Uterus (tissue), 4 donors: ENCODE results near the gene OTOG. TPM values are rescaled to one million over a fixed set of nuclear protein-coding genes. Genes with fewer than 3 reads are reported as not detected.

Experiments
- DNase-seq, 2 donors: peaks; one replicate each; pipeline ENCODE4 v3.0.0-alpha.2; 2019 to 2020
- H3K27ac ChIP-seq, 2 donors: fragments of 200-600 bp; sonication (generic); 1 replicate in 1 of 2; 2 replicates in 1 of 2; pipeline ENCODE4 v1.5.1; 2016 to 2018
- H3K27me3 ChIP-seq, 2 donors: fragments of 200-600 bp; sonication (generic); one replicate each; pipeline ENCODE4 v1.5.1; 2018 to 2019; ENCODE audit warnings: control low read depth in 1 of 2
- H3K36me3 ChIP-seq, 2 donors: fragments of 200-600 bp; sonication (generic); one replicate each; pipeline ENCODE4 v1.5.1; 2019; ENCODE audit warnings: control low read depth in 1 of 2
- H3K4me1 ChIP-seq, 2 donors: fragments of 200-600 bp; sonication (generic); one replicate each; pipeline ENCODE4 v1.5.1; 2018 to 2019; ENCODE audit warnings: control low read depth in 1 of 2
- H3K4me3 ChIP-seq, 2 donors: fragments of 200-600 bp; sonication (generic); 1 replicate in 1 of 2; 2 replicates in 1 of 2; pipeline ENCODE4 v1.5.1; 2018 to 2019; ENCODE audit warnings: mild to moderate bottlenecking in 1 of 2
- H3K9me3 ChIP-seq, 2 donors: fragments of 200-600 bp; sonication (generic); one replicate each; pipeline ENCODE4 v1.5.1; 2019; ENCODE audit warnings: control low read depth in 1 of 2
- POLR2A ChIP-seq, 2 donors: fragments of 450-650 bp; IDR thresholded peaks; one replicate each; pipeline ENCODE4 v1.6.1; 2016; ENCODE audit warnings: antibody characterized with exemption in 2 of 2, mild to moderate bottlenecking in 1 of 2, moderate library complexity in 1 of 2
- intact Hi-C: fragments of 100-400 bp; cut with DNase I; formaldehyde crosslinking; loops from one replicate; pipeline ENCODE4 v1.15.1; 2023; ENCODE audit warnings: low total_unique reads
- total RNA-seq, 4 donors: library from RNA; depleted of rRNA in 3 of 4; stranded (reverse); fragments of >200 nt in 3 of 4; gene quantifications; one replicate each; pipeline versions ENCODE4 v1.1.0 to v1.2.4, GENCODE V29; 2014 to 2023
- TF ChIP-seq, protein P1 (sequence below), 4 experiments: fragments of 200-600 bp in 2 of 4; fragments of 450-650 bp in 2 of 4; sonication (generic) in 2 of 4; IDR thresholded peaks; one replicate each; pipeline ENCODE4 v1.5.1; 2016 to 2019; ENCODE audit warnings: antibody characterized with exemption in 4 of 4, mild to moderate bottlenecking in 2 of 4, moderate library complexity in 1 of 4
- donor health status: DM: yes; HTN: yes; CAD: no.

OTOG gene
- total RNA-seq, 4 donors from 2014 or later, result under 0.01 TPM; not detected in 3

DNA sequence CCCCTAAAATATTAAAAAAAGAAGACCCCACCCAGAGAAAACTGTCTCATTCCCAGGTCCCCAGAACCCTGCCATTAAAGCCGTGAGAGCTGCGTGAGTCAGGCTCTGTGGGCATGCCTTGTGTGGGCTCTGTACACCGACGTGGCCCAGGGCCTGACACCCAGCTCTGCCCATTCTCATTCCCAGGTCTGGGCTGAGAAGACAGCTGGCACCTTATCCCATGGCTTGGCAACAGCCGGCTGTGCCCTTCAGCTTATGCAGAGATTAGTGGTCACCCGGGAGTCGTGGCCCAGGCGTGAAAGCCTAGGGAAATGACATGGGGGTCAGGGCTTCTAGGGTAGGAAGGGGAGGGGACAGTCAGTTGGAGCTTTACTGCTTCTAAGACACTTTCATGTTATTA lies 31.9 kb downstream of the OTOG start:
- Histone ChIP-seq H3K9me3 (no peaks in the 10 kb centered on the region), H3K4me1 (no peaks in the 10 kb centered on the region), H3K27ac (no peak overlapping the region), H3K36me3 (no peaks in the 10 kb centered on the region), H3K27me3 (no peaks in the 10 kb centered on the region), H3K4me3 (no peak overlapping the region)
- intact Hi-C loops, result no loop called here
- no peak for DNase-seq
- TF ChIP-seq, protein P1, sequence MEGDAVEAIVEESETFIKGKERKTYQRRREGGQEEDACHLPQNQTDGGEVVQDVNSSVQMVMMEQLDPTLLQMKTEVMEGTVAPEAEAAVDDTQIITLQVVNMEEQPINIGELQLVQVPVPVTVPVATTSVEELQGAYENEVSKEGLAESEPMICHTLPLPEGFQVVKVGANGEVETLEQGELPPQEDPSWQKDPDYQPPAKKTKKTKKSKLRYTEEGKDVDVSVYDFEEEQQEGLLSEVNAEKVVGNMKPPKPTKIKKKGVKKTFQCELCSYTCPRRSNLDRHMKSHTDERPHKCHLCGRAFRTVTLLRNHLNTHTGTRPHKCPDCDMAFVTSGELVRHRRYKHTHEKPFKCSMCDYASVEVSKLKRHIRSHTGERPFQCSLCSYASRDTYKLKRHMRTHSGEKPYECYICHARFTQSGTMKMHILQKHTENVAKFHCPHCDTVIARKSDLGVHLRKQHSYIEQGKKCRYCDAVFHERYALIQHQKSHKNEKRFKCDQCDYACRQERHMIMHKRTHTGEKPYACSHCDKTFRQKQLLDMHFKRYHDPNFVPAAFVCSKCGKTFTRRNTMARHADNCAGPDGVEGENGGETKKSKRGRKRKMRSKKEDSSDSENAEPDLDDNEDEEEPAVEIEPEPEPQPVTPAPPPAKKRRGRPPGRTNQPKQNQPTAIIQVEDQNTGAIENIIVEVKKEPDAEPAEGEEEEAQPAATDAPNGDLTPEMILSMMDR (IDR thresholded peaks at IDR 0.05), result no peak
- no peak for TF ChIP-seq POLR2A (IDR thresholded peaks at IDR 0.05)

- intact Hi-C loops, result no loop called here
- no peak for DNase-seq
- Histone ChIP-seq H3K4me3 (no peak overlapping the region), H3K36me3 (no peaks in the 10 kb centered on the region), H3K27ac (no peak overlapping the region), H3K4me1 (no peaks in the 10 kb centered on the region), H3K9me3 (no peaks in the 10 kb centered on the region), H3K27me3 (no peaks in the 10 kb centered on the region)
- TF ChIP-seq POLR2A (IDR thresholded peaks at IDR 0.05), result no peak
- TF ChIP-seq, protein P1 (IDR thresholded peaks at IDR 0.05), result no peak
Observed at GRCh38 chr11:17579451-17579850, 32.4 kb downstream of the OTOG start.

DNA sequence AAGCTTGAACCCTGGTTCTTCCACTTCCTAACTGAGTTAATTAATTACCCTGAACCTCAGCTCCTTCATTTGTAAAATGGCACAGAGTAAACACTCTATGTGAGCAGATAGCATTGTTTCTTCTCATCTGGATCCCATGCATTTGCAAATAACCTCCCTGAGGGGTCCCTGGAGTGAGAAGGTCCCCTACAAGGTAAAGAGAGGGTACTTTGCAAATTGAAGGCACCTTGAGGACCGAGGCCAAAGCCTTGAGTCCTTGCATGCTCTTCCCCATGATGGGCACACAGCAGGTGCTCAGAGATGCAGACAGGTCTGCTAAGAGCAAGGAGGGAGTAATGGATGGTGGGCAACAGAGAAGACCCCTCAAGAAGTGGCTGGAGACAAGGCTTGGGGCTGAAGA lies 33.2 kb downstream of the OTOG start:
- no peaks in the 10 kb centered on the region for H3K4me1 ChIP-seq
- no peak overlapping the region for H3K27ac ChIP-seq
- TF ChIP-seq, protein P1 (IDR thresholded peaks at IDR 0.05), result no peak
- TF ChIP-seq POLR2A (IDR thresholded peaks at IDR 0.05), result no peak
- H3K9me3 ChIP-seq, result no peaks in the 10 kb centered on the region
- no peak overlapping the region for H3K4me3 ChIP-seq
- H3K36me3 ChIP-seq, result no peaks in the 10 kb centered on the region
- DNase-seq, result no peak
- intact Hi-C loops, result no loop called here
- no peaks in the 10 kb centered on the region for H3K27me3 ChIP-seq

DNA sequence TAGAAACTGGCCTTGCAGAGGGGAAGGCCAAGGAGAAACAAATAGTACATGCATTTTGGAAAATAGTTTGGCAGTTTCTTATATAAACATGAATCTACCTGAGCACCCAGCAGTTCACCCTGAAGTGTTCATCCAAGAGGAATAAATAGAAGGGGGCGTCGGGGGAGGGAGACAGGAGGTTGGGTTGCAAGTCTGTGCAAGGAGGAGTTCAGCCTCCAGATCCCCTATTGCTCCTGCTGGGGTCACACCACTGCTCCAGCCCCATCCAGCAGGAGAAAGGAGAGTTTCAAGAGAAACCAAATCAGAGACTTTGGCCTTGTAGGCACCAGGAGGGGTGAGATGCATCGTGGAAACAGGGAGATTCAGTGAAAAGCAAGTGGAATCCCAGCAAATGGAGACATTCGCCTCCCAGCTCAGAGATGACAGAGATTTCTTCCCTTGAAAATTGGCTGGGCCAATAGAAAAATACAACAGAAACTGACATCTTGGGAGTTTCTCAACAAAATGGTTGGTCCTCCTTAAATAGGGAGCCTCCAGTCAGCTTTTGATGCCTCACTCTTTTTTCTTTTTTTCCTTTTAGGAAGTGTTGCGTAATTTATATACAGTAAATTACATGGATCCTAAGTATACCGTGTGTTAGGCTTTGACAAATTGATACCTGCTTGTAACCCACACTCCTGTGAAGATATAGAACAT lies 34.1 kb downstream of the OTOG start:
- Histone ChIP-seq H3K36me3 (no peaks in the 10 kb centered on the region), H3K4me1 (no peaks in the 10 kb centered on the region), H3K27ac (no peak overlapping the region), H3K27me3 (no peaks in the 10 kb centered on the region), H3K4me3 (no peak overlapping the region), H3K9me3 (no peaks in the 10 kb centered on the region)
- TF ChIP-seq, protein P1 (IDR thresholded peaks at IDR 0.05), result no peak
- TF ChIP-seq POLR2A (IDR thresholded peaks at IDR 0.05), result no peak
- no peak for DNase-seq
- intact Hi-C loops, result no loop called here

- Histone ChIP-seq H3K27me3 (no peaks in the 10 kb centered on the region), H3K9me3 (no peaks in the 10 kb centered on the region), H3K4me3 (no peak overlapping the region), H3K4me1 (no peaks in the 10 kb centered on the region), H3K36me3 (no peaks in the 10 kb centered on the region), H3K27ac (no peak overlapping the region)
- no peak for DNase-seq
- TF ChIP-seq POLR2A (IDR thresholded peaks at IDR 0.05), result no peak
- TF ChIP-seq, protein P1 (IDR thresholded peaks at IDR 0.05), result no peak
- intact Hi-C loops, result no loop called here
Observed at GRCh38 chr11:17581732-17582053, 34.6 kb downstream of the OTOG start.
